ENCODE data around the gene SDK1.
"Not testable (repeated sequence)": the region's sequence is repeated elsewhere in the genome, so short reads cannot be mapped to it uniquely, and the experiment has no call there.

Gene SDK1

GRCh38 chr7:3937146-3937545 lies 636.1 kb downstream of the SDK1 start:
- no peak for DNase-seq

GRCh38 chr7:3937605-3938004 lies 636.6 kb downstream of the SDK1 start:
- no peak for DNase-seq

GRCh38 chr7:3941706-3942105 lies 640.7 kb downstream of the SDK1 start:
- not testable (repeated sequence) for DNase-seq

GRCh38 chr7:3942276-3942675 lies 641.2 kb downstream of the SDK1 start:
- no peak for DNase-seq

- no peak for DNase-seq
Measured at GRCh38 chr7:3942816-3943745, 642.0 kb downstream of the SDK1 start.

GRCh38 chr7:3943779-3944520 lies 642.9 kb downstream of the SDK1 start:
- DNase-seq = no peak

GRCh38 chr7:3949242-3949640 lies 648.2 kb downstream of the SDK1 start:
- peak; percentile 7 for DNase-seq

- no peak for DNase-seq
Measured at GRCh38 chr7:3950249-3950648, 649.2 kb downstream of the SDK1 start.

GRCh38 chr7:3951316-3952055 lies 650.4 kb downstream of the SDK1 start:
- no peak for DNase-seq

- no peak for DNase-seq
Measured at GRCh38 chr7:3953133-3953532, 652.1 kb downstream of the SDK1 start.

GRCh38 chr7:3953946-3954345 lies 652.9 kb downstream of the SDK1 start:
- DNase-seq = no peak

- DNase-seq = no peak
Measured at GRCh38 chr7:3955026-3955425, 654.0 kb downstream of the SDK1 start.

- peak; percentile 25 for DNase-seq
Measured at GRCh38 chr7:3955751-3956696, 655.0 kb downstream of the SDK1 start.

GRCh38 chr7:3956949-3957348 lies 655.9 kb downstream of the SDK1 start:
- no peak for DNase-seq

- no peak for DNase-seq
Measured at GRCh38 chr7:3957472-3958108, 656.5 kb downstream of the SDK1 start.

- DNase-seq = no peak
Measured at GRCh38 chr7:3958109-3958483, 657.0 kb downstream of the SDK1 start.

GRCh38 chr7:3959364-3959763 lies 658.3 kb downstream of the SDK1 start:
- no peak for DNase-seq

- DNase-seq = no peak
Measured at GRCh38 chr7:3960050-3960763, 659.2 kb downstream of the SDK1 start.

GRCh38 chr7:3960942-3961341 lies 659.9 kb downstream of the SDK1 start:
- no peak for DNase-seq

- DNase-seq = no peak
Measured at GRCh38 chr7:3961857-3962503, 660.9 kb downstream of the SDK1 start.
